Activated T-cell treated with anti-CD3 and anti-CD28 coated beads, Interleukin-2, amount 50 U/mL, for 4 hours (primary cell): ENCODE results near the gene SLCO3A1. TPM values are rescaled to one million over a fixed set of nuclear protein-coding genes. Genes with fewer than 3 reads are reported as not detected.

Experiments used
- ATAC-seq, 2 donors: fragments of 200-7000 bp; cut with Tn5 transposase; one replicate each; pipeline ENCODE4 v1.10.0; 2021
- DNase-seq: peaks from one replicate; pipeline ENCODE4 v3.0.0-alpha.2; 2020
- H3K27me3 Mint-ChIP-seq: one replicate; pipeline ENCODE4 v1.8.0; 2021; ENCODE audit warnings: low read depth, mixed read lengths
- H3K36me3 Mint-ChIP-seq: one replicate; pipeline ENCODE4 v1.8.0; 2022; ENCODE audit warnings: mixed read lengths; ENCODE audit not compliant: insufficient read depth
- H3K4me1 Mint-ChIP-seq: one replicate; pipeline ENCODE4 v1.8.0; 2021; ENCODE audit warnings: low read depth, mixed read lengths
- H3K4me3 Mint-ChIP-seq: one replicate; pipeline ENCODE4 v1.8.0; 2021; ENCODE audit warnings: mild to moderate bottlenecking, moderate library complexity, mixed read lengths
- H3K9me3 Mint-ChIP-seq: one replicate; pipeline ENCODE4 v1.8.0; 2021; ENCODE audit warnings: mixed read lengths
- total RNA-seq, 3 donors: library from RNA; stranded (reverse); gene quantifications; one replicate each; pipeline ENCODE4 v1.2.1, GENCODE V29; 2021

The SLCO3A1 gene
- total RNA-seq, 3 donors from 2014 or later = 3.6 to 6.1 (median 4.8) TPM

GRCh38 chr15:92123962-92124656, 270.6 kb downstream of the SLCO3A1 start:
- H3K36me3 Mint-ChIP-seq = peaks cover 70% of the 10 kb centered on the region
- H3K27me3 Mint-ChIP-seq = no peaks in the 10 kb centered on the region
- no peak for ATAC-seq
- H3K9me3 Mint-ChIP-seq = no peaks in the 10 kb centered on the region
- peaks cover 3% of the 10 kb centered on the region for H3K4me1 Mint-ChIP-seq
- H3K4me3 Mint-ChIP-seq = no peak overlapping the region
- no peak for DNase-seq

GRCh38 chr15:92124657-92125010, 271.1 kb downstream of the SLCO3A1 start:
- Mint-ChIP-seq H3K4me1 (peaks cover 3% of the 10 kb centered on the region), H3K9me3 (no peaks in the 10 kb centered on the region), H3K36me3 (peaks cover 73% of the 10 kb centered on the region), H3K27me3 (no peaks in the 10 kb centered on the region), H3K4me3 (no peak overlapping the region)
- no peak for DNase-seq
- ATAC-seq = no peak

GRCh38 chr15:92128788-92129187, 275.3 kb downstream of the SLCO3A1 start:
- no peak overlapping the region for H3K4me3 Mint-ChIP-seq
- no peaks in the 10 kb centered on the region for H3K9me3 Mint-ChIP-seq
- no peaks in the 10 kb centered on the region for H3K4me1 Mint-ChIP-seq
- no peaks in the 10 kb centered on the region for H3K27me3 Mint-ChIP-seq
- ATAC-seq = no peak
- no peak for DNase-seq
- H3K36me3 Mint-ChIP-seq = peaks cover 54% of the 10 kb centered on the region

- peaks cover 7% of the 10 kb centered on the region for H3K4me1 Mint-ChIP-seq
- H3K9me3 Mint-ChIP-seq = no peaks in the 10 kb centered on the region
- H3K27me3 Mint-ChIP-seq = no peaks in the 10 kb centered on the region
- no peak for ATAC-seq
- H3K4me3 Mint-ChIP-seq = no peak overlapping the region
- DNase-seq = no peak
- peaks cover 57% of the 10 kb centered on the region for H3K36me3 Mint-ChIP-seq
Observed at GRCh38 chr15:92130244-92130643, 276.7 kb downstream of the SLCO3A1 start.

GRCh38 chr15:92130906-92131305, 277.4 kb downstream of the SLCO3A1 start:
- H3K27me3 Mint-ChIP-seq = no peaks in the 10 kb centered on the region
- ATAC-seq = no peak
- peaks cover 60% of the 10 kb centered on the region for H3K36me3 Mint-ChIP-seq
- H3K4me3 Mint-ChIP-seq = no peak overlapping the region
- no peaks in the 10 kb centered on the region for H3K9me3 Mint-ChIP-seq
- no peak for DNase-seq
- H3K4me1 Mint-ChIP-seq = peaks cover 12% of the 10 kb centered on the region

GRCh38 chr15:92132982-92133755, 279.7 kb downstream of the SLCO3A1 start:
- ATAC-seq (no peak), DNase-seq (no peak)
- Mint-ChIP-seq H3K9me3 (peaks cover 4% of the 10 kb centered on the region), H3K27me3 (no peaks in the 10 kb centered on the region), H3K36me3 (peaks cover 44% of the 10 kb centered on the region), H3K4me3 (no peak overlapping the region), H3K4me1 (peaks cover 12% of the 10 kb centered on the region)

GRCh38 chr15:92140796-92141195, 287.3 kb downstream of the SLCO3A1 start:
- Mint-ChIP-seq H3K9me3 (peaks cover 4% of the 10 kb centered on the region), H3K36me3 (peaks cover 17% of the 10 kb centered on the region), H3K4me1 (no peaks in the 10 kb centered on the region), H3K4me3 (no peak overlapping the region), H3K27me3 (no peaks in the 10 kb centered on the region)
- DNase-seq (no peak), ATAC-seq (no peak)

GRCh38 chr15:92141607-92142006, 288.1 kb downstream of the SLCO3A1 start:
- Mint-ChIP-seq H3K4me1 (no peaks in the 10 kb centered on the region), H3K36me3 (peaks cover 12% of the 10 kb centered on the region), H3K27me3 (no peaks in the 10 kb centered on the region), H3K4me3 (no peak overlapping the region), H3K9me3 (peaks cover 2% of the 10 kb centered on the region)
- ATAC-seq (no peak), DNase-seq (no peak)

- H3K4me3 Mint-ChIP-seq = no peak overlapping the region
- peaks cover 12% of the 10 kb centered on the region for H3K36me3 Mint-ChIP-seq
- H3K4me1 Mint-ChIP-seq = no peaks in the 10 kb centered on the region
- no peaks in the 10 kb centered on the region for H3K27me3 Mint-ChIP-seq
- no peak for DNase-seq
- ATAC-seq = no peak
- H3K9me3 Mint-ChIP-seq = no peaks in the 10 kb centered on the region
Observed at GRCh38 chr15:92142242-92143232, 289.0 kb downstream of the SLCO3A1 start.

GRCh38 chr15:92143765-92144164, 290.3 kb downstream of the SLCO3A1 start:
- Mint-ChIP-seq H3K4me1 (no peaks in the 10 kb centered on the region), H3K4me3 (no peak overlapping the region), H3K9me3 (no peaks in the 10 kb centered on the region), H3K36me3 (peaks cover 18% of the 10 kb centered on the region), H3K27me3 (no peaks in the 10 kb centered on the region)
- ATAC-seq = no peak
- DNase-seq = no peak

- no peaks in the 10 kb centered on the region for H3K27me3 Mint-ChIP-seq
- H3K9me3 Mint-ChIP-seq = no peaks in the 10 kb centered on the region
- ATAC-seq (no peak), DNase-seq (no peak)
- no peaks in the 10 kb centered on the region for H3K4me1 Mint-ChIP-seq
- peaks cover 30% of the 10 kb centered on the region for H3K36me3 Mint-ChIP-seq
- H3K4me3 Mint-ChIP-seq = no peak overlapping the region
Observed at GRCh38 chr15:92146511-92147150, 293.1 kb downstream of the SLCO3A1 start.

- DNase-seq (no peak), ATAC-seq (no peak)
- Mint-ChIP-seq H3K36me3 (peaks cover 47% of the 10 kb centered on the region), H3K27me3 (no peaks in the 10 kb centered on the region), H3K4me1 (no peaks in the 10 kb centered on the region), H3K9me3 (no peaks in the 10 kb centered on the region), H3K4me3 (no peak overlapping the region)
Observed at GRCh38 chr15:92149029-92149428, 295.5 kb downstream of the SLCO3A1 start.

- Mint-ChIP-seq H3K27me3 (no peaks in the 10 kb centered on the region), H3K36me3 (peaks cover 51% of the 10 kb centered on the region), H3K4me3 (no peak overlapping the region), H3K4me1 (no peaks in the 10 kb centered on the region), H3K9me3 (no peaks in the 10 kb centered on the region)
- DNase-seq = no peak
- ATAC-seq = no peak
Observed at GRCh38 chr15:92149465-92149864, 296.0 kb downstream of the SLCO3A1 start.

- Mint-ChIP-seq H3K27me3 (no peaks in the 10 kb centered on the region), H3K9me3 (no peaks in the 10 kb centered on the region), H3K4me3 (no peak overlapping the region)
Observed at GRCh38 chr15:92151168-92151567, 297.7 kb downstream of the SLCO3A1 start.

More at GRCh38 chr15:92151168-92151567, 297.7 kb downstream of the SLCO3A1 start:
- DNase-seq (no peak), ATAC-seq (no peak)
- H3K4me1 Mint-ChIP-seq = no peaks in the 10 kb centered on the region
- peaks cover 54% of the 10 kb centered on the region for H3K36me3 Mint-ChIP-seq
